OCI-LY3 (cell line): Measurements from ENCODE around the gene TTLL1.

Experiments
- EZH2phosphoT487 ChIP-seq: fragments of 200-600 bp; shearing (Covaris generic); IDR thresholded peaks from 2 replicates; pipeline ENCODE4 v1.6.1; 2018; ENCODE audit warnings: antibody characterized with exemption, mixed run types, low read depth
- TF ChIP-seq, protein P1 (sequence below): fragments of 200-600, 300-600 bp; sonication (generic); IDR thresholded peaks from 2 replicates; pipeline ENCODE4 v1.5.1; 2014; ENCODE audit warnings: antibody characterized with exemption, low read length, low read depth

DNA sequence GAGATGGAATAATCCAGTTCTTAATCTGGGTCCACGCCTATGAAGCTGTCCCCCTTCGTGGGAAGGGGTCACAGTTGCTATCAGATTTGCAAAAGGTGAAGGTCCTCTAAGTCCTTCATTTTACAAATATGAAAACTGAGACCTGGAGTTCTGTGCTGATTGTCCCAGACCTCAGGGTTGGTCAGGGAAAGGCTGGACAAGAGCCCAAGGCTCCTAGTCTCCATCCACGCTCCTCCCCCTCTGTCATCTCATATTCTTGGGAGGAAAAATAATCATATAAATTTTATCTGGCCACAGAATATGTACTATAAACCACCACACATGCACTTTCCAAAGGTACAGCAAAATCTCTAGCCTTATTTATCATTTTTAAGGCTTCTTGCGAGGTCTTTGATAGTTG lies 79.7 kb downstream of the TTLL1 start:
- TF ChIP-seq, protein P1, sequence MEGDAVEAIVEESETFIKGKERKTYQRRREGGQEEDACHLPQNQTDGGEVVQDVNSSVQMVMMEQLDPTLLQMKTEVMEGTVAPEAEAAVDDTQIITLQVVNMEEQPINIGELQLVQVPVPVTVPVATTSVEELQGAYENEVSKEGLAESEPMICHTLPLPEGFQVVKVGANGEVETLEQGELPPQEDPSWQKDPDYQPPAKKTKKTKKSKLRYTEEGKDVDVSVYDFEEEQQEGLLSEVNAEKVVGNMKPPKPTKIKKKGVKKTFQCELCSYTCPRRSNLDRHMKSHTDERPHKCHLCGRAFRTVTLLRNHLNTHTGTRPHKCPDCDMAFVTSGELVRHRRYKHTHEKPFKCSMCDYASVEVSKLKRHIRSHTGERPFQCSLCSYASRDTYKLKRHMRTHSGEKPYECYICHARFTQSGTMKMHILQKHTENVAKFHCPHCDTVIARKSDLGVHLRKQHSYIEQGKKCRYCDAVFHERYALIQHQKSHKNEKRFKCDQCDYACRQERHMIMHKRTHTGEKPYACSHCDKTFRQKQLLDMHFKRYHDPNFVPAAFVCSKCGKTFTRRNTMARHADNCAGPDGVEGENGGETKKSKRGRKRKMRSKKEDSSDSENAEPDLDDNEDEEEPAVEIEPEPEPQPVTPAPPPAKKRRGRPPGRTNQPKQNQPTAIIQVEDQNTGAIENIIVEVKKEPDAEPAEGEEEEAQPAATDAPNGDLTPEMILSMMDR: no peak
- TF ChIP-seq EZH2phosphoT487: no peak
